ENCODE data around the gene SEPTIN10. TPM values are rescaled to one million over a fixed set of nuclear protein-coding genes. Genes with fewer than 3 reads are reported as not detected.

SEPTIN10 gene
- total RNA-seq, 4 donors from 2014 or later, result 104 to 160 (median 118) TPM

- H3K36me3 ChIP-seq, result peaks cover 0 to 18% (median 0%) of the 10 kb centered on the region in 3 donors
These were observed 18.1 kb downstream of the SEPTIN10 start for GRCh38 chr2:109595644-109596043.

GRCh38 chr2:109594246-109594885, 19.4 kb downstream of the SEPTIN10 start:
- Histone ChIP-seq H3K36me3 (peaks cover 0 to 22% (median 0%) of the 10 kb centered on the region in 3 donors), H3K9me3 (no peaks in the 10 kb centered on the region), H3K4me3 (no peak overlapping the region), H3K4me1 (peaks cover 0 to 46% (median 7%) of the 10 kb centered on the region in 4 donors), H3K27ac (no peak overlapping the region), H3K27me3 (no peaks in the 10 kb centered on the region)
- WGBS, 2 donors, result 93 to 94% methylated on average over 16 of the region's 16 CpGs
- DNase-seq (ENCODE audit: low spot score in 2 of 2), result no peak
- TF ChIP-seq, protein P1, sequence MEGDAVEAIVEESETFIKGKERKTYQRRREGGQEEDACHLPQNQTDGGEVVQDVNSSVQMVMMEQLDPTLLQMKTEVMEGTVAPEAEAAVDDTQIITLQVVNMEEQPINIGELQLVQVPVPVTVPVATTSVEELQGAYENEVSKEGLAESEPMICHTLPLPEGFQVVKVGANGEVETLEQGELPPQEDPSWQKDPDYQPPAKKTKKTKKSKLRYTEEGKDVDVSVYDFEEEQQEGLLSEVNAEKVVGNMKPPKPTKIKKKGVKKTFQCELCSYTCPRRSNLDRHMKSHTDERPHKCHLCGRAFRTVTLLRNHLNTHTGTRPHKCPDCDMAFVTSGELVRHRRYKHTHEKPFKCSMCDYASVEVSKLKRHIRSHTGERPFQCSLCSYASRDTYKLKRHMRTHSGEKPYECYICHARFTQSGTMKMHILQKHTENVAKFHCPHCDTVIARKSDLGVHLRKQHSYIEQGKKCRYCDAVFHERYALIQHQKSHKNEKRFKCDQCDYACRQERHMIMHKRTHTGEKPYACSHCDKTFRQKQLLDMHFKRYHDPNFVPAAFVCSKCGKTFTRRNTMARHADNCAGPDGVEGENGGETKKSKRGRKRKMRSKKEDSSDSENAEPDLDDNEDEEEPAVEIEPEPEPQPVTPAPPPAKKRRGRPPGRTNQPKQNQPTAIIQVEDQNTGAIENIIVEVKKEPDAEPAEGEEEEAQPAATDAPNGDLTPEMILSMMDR (IDR thresholded peaks at IDR 0.05), result no peak
- TF ChIP-seq POLR2A (IDR thresholded peaks at IDR 0.05) (no peak), EP300 (IDR thresholded peaks at IDR 0.05) (no peak)

More at GRCh38 chr2:109595644-109596043, 18.1 kb downstream of the SEPTIN10 start:
- H3K27ac ChIP-seq, result no peak overlapping the region
- 88 to 90% methylated on average over 4 of the region's 4 CpGs for WGBS, 2 donors
- TF ChIP-seq POLR2A (IDR thresholded peaks at IDR 0.05), result no peak
- TF ChIP-seq, protein P1 (IDR thresholded peaks at IDR 0.05), result no peak
- TF ChIP-seq EP300 (IDR thresholded peaks at IDR 0.05), result no peak
- DNase-seq (ENCODE audit: low spot score in 2 of 2), result no peak
- peaks cover 0 to 52% (median 7%) of the 10 kb centered on the region in 4 donors for H3K4me1 ChIP-seq
- H3K4me3 ChIP-seq, result no peak overlapping the region
- no peaks in the 10 kb centered on the region for H3K27me3 ChIP-seq
- no peaks in the 10 kb centered on the region for H3K9me3 ChIP-seq

GRCh38 chr2:109592905-109593304, 20.9 kb downstream of the SEPTIN10 start:
- H3K27ac ChIP-seq, result no peak overlapping the region
- H3K36me3 ChIP-seq, result peaks cover 0 to 22% (median 0%) of the 10 kb centered on the region in 3 donors
- 84 to 89% methylated on average over 3 of the region's 3 CpGs for WGBS, 2 donors
- H3K9me3 ChIP-seq, result no peaks in the 10 kb centered on the region
- H3K27me3 ChIP-seq, result no peaks in the 10 kb centered on the region
- no peak for DNase-seq (ENCODE audit: low spot score in 2 of 2)
- TF ChIP-seq EP300 (IDR thresholded peaks at IDR 0.05) (no peak), POLR2A (IDR thresholded peaks at IDR 0.05) (no peak)
- TF ChIP-seq, protein P1 (IDR thresholded peaks at IDR 0.05), result no peak
- H3K4me3 ChIP-seq, result no peak overlapping the region
- H3K4me1 ChIP-seq, result peaks cover 0 to 41% (median 6%) of the 10 kb centered on the region in 4 donors

DNA sequence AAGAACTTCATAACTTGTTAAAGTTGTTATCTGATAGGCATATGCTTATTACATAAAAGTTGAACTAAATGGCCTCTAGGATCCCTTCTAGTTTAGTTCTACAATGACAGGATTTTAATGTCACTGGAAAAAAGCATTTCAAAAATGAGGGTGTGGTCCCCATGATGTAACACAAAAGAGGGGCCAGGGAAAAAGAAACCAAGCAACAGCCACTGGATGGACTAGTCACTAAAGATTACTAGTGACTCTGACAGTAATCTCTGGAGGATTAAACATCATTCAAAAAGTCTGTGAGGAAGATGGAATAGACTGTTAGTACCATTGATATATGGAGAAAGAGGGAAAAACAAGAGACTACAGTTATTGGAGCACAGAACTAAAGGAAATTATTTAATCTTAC, 22.6 kb downstream of the SEPTIN10 start:
- Histone ChIP-seq H3K4me3 (no peak overlapping the region), H3K36me3 (peaks cover 0 to 22% (median 0%) of the 10 kb centered on the region in 3 donors), H3K9me3 (no peaks in the 10 kb centered on the region), H3K4me1 (peaks cover 0 to 27% (median 0%) of the 10 kb centered on the region in 4 donors), H3K27ac (peak overlapping the region in 1 of 4 donors; percentile 18), H3K27me3 (no peaks in the 10 kb centered on the region)
- TF ChIP-seq, protein P1 (IDR thresholded peaks at IDR 0.05), result no peak
- DNase-seq (ENCODE audit: low spot score in 2 of 2), result no peak

- DNase-seq (ENCODE audit: low spot score in 2 of 2), result no peak
- H3K4me3 ChIP-seq, result no peak overlapping the region
- no peak for TF ChIP-seq POLR2A (IDR thresholded peaks at IDR 0.05)
- TF ChIP-seq EP300 (IDR thresholded peaks at IDR 0.05), result no peak
- TF ChIP-seq, protein P1 (IDR thresholded peaks at IDR 0.05), result no peak
These were observed 27.1 kb downstream of the SEPTIN10 start for GRCh38 chr2:109586687-109587086.

More at GRCh38 chr2:109586687-109587086, 27.1 kb downstream of the SEPTIN10 start:
- Histone ChIP-seq H3K27me3 (no peaks in the 10 kb centered on the region), H3K4me1 (peaks cover 0 to 20% (median 0%) of the 10 kb centered on the region in 4 donors), H3K36me3 (peaks cover 0 to 38% (median 0%) of the 10 kb centered on the region in 3 donors), H3K9me3 (no peaks in the 10 kb centered on the region), H3K27ac (no peak overlapping the region)

Measured in tibial nerve (tissue), 4 donors.